AG04450 (cell line): ENCODE results near the gene C19orf33. TPM values are rescaled to one million over a fixed set of nuclear protein-coding genes. Genes with fewer than 3 reads are reported as not detected.

ENCODE experiments used
- CTCF ChIA-PET: fragments of 300-600, 350-600 bp; formaldehyde crosslinking; extraction: SDS; loops from one replicate; lab custom pipeline; 2022; ENCODE audit warnings: antibody characterized with exemption, inconsistent platforms; lab: Charles Lee
- POLR2A ChIA-PET: fragments of 350-600 bp; formaldehyde crosslinking; extraction: SDS; loops from one replicate; lab custom pipeline; 2021; ENCODE audit warnings: antibody characterized with exemption, inconsistent platforms; lab: Yijun Ruan, JAX
- DNase-seq: peaks from one replicate; pipeline ENCODE4 v3.0.0-alpha.2; 2011; ENCODE audit warnings: low read depth, low spot score
- H3K27ac ChIP-seq: one replicate; pipeline ENCODE4 v1.5.1; 2012; ENCODE audit warnings: low read depth, low read length, control low read depth
- H3K27me3 ChIP-seq: one replicate; pipeline ENCODE4 v1.6.0; 2012; ENCODE audit warnings: low read length; ENCODE audit not compliant: control insufficient read depth, insufficient read depth
- H3K4me3 ChIP-seq: 2 replicates; pipeline ENCODE4 v1.5.1; 2011; ENCODE audit warnings: mild to moderate bottlenecking, low read depth, low read length, control low read depth
- H3K9me3 ChIP-seq: 2 replicates; pipeline ENCODE4 v1.5.1; 2012; ENCODE audit warnings: low read length; ENCODE audit not compliant: control insufficient read depth, insufficient read depth
- polyA plus RNA-seq: library from polyadenylated mRNA; depleted of rRNA; stranded (reverse); fragments of >200 nt; gene quantifications from 2 replicates; pipeline ENCODE4 v1.2.3, GENCODE V29; 2011
- TF ChIP-seq, protein P1 (sequence below): IDR thresholded peaks from 2 replicates; pipeline ENCODE4 v1.5.1; 2011; ENCODE audit warnings: low read depth, low read length, control low read depth, inconsistent platforms

C19orf33 gene
- polyA plus RNA-seq, 1 experiment: 0.38 TPM

DNA sequence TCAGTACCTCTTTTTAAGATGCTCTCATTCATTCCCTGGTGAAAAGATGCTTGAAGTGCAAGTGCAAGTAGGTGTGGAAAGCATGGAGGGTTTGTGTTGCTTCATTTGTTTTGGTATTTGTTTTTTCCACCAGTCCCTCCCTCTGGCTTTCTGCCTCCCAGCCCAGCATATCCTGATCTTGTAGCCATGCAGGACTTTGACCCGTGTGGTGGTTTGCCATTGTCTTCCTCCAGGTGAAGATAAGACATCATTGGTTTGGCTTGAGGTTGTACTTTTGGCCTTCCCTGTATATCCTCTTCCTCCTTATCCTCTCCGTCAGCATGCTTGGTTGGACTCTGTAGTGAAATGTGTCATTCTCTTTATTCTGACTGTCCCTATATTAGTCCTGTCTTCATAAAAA lies 30.6 kb upstream of the C19orf33 start:
- POLR2A ChIA-PET: no interaction called here
- Histone ChIP-seq H3K9me3 (no peaks in the 10 kb centered on the region), H3K4me3 (no peak overlapping the region), H3K27me3 (no peaks in the 10 kb centered on the region), H3K27ac (no peak overlapping the region)
- TF ChIP-seq, protein P1, sequence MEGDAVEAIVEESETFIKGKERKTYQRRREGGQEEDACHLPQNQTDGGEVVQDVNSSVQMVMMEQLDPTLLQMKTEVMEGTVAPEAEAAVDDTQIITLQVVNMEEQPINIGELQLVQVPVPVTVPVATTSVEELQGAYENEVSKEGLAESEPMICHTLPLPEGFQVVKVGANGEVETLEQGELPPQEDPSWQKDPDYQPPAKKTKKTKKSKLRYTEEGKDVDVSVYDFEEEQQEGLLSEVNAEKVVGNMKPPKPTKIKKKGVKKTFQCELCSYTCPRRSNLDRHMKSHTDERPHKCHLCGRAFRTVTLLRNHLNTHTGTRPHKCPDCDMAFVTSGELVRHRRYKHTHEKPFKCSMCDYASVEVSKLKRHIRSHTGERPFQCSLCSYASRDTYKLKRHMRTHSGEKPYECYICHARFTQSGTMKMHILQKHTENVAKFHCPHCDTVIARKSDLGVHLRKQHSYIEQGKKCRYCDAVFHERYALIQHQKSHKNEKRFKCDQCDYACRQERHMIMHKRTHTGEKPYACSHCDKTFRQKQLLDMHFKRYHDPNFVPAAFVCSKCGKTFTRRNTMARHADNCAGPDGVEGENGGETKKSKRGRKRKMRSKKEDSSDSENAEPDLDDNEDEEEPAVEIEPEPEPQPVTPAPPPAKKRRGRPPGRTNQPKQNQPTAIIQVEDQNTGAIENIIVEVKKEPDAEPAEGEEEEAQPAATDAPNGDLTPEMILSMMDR: no peak
- DNase-seq: no peak
- CTCF ChIA-PET: interaction anchor here (1.3 kb wide), 1 partner anchor 29 kb away, joined by 3 read pairs; no protein-coding TSS in a partner anchor

GRCh38 chr19:38274739-38275138 lies 29.3 kb upstream of the C19orf33 start:
- CTCF ChIA-PET: no interaction called here

DNA sequence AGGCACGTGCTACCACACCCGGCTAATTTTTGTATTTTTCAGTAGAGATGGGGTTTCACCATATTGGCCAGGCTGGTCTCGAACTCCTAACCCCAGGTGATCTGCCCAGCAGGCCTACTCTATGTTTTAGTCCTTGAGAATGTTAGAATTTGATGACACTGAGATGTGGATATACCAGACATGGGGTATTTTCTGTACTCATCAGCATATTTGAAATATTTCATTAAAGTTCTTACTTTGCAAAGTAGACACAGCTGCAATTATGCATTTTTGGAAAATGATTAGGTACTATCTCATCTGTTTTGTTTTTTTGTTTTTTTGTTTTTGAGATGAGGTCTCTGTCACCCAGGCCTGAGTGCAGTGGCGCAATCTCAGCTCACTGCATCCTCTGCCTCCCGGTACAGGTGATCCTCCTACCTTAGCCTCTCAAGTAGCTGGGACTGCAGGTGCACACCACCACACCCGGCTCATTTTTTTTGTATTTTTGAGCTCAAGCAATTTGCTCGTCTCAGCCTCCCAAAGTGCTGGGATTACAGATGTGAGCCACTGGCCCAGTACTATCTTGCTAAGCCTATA lies 27.0 kb upstream of the C19orf33 start:
- TF ChIP-seq, protein P1: no peak
- DNase-seq: no peak
- Histone ChIP-seq H3K27me3 (no peaks in the 10 kb centered on the region), H3K9me3 (no peaks in the 10 kb centered on the region), H3K4me3 (no peak overlapping the region), H3K27ac (no peak overlapping the region)
- ChIA-PET POLR2A (interaction anchor here (1.1 to 1.4 kb wide), 2 partner anchors 10 to 13 kb away, joined by 3 to 4 read pairs; no protein-coding TSS in a partner anchor), CTCF (interaction anchor here (2.1 kb wide), 1 partner anchor 34 kb away, joined by 10 read pairs; no protein-coding TSS in a partner anchor)

More at GRCh38 chr19:38274739-38275138, 29.3 kb upstream of the C19orf33 start:
- Histone ChIP-seq H3K27ac (no peak overlapping the region), H3K4me3 (no peak overlapping the region), H3K27me3 (no peaks in the 10 kb centered on the region), H3K9me3 (no peaks in the 10 kb centered on the region)
- POLR2A ChIA-PET: no interaction called here
- TF ChIP-seq, protein P1: no peak
- DNase-seq: no peak

GRCh38 chr19:38277549-38277948 lies 26.5 kb upstream of the C19orf33 start:
- TF ChIP-seq, protein P1: no peak

More at GRCh38 chr19:38277549-38277948, 26.5 kb upstream of the C19orf33 start:
- ChIA-PET CTCF (interaction anchor here (0.6 to 2.1 kb wide), 3 partner anchors 34 to 58 kb away, joined by 3 to 10 read pairs (median 3); partner anchors contain the start of gene CATSPERG), POLR2A (interaction anchor here (1.4 kb wide), 1 partner anchor 13 kb away, joined by 4 read pairs; no protein-coding TSS in a partner anchor)
- H3K27ac ChIP-seq: no peak overlapping the region
- no peak overlapping the region for H3K4me3 ChIP-seq
- no peak for DNase-seq
- no peaks in the 10 kb centered on the region for H3K27me3 ChIP-seq
- H3K9me3 ChIP-seq: no peaks in the 10 kb centered on the region
